Esophagus muscularis mucosa (tissue), 3 donors: ENCODE measurements around the gene ATP8B1.

Experiments
- CTCF ChIP-seq, 3 experiments: fragments of 200-600 bp in 2 of 3; fragments of 450-650 bp in 1 of 3; sonication (generic) in 2 of 3; IDR thresholded peaks; one replicate each; pipeline ENCODE4 v1.5.1; 2017 to 2019; ENCODE audit warnings: antibody characterized with exemption in 3 of 3, mild to moderate bottlenecking in 2 of 3, moderate library complexity in 1 of 3
- EP300 ChIP-seq: sonication (generic); formaldehyde crosslinking; IDR thresholded peaks from one replicate; pipeline ENCODE4 v1.6.1; 2017; ENCODE audit warnings: antibody characterized with exemption

GRCh38 chr18:57753063-57753462 lies 50.1 kb downstream of the ATP8B1 start:
- TF ChIP-seq CTCF (IDR thresholded peaks at IDR 0.05) (no peak), EP300 (no peak)
